Measurements from ENCODE around the gene MRPL10.

The MRPL10 gene

GRCh38 chr17:47831003-47831933 lies at the start of gene MRPL10, which contains the start of gene LRRC46:
TSS of gene MRPL10 (minus strand) at chr17:47831541. CDS start at chr17:47831511, 30 bp downstream.
TSS of gene LRRC46 (plus strand) at chr17:47831670. CDS start at chr17:47831990, 320 bp downstream.
- H3K4me3 ChIP-seq (ENCODE audit: low read depth, low read length) = peak within 1 kb of the TSS; percentile 97

DNA sequence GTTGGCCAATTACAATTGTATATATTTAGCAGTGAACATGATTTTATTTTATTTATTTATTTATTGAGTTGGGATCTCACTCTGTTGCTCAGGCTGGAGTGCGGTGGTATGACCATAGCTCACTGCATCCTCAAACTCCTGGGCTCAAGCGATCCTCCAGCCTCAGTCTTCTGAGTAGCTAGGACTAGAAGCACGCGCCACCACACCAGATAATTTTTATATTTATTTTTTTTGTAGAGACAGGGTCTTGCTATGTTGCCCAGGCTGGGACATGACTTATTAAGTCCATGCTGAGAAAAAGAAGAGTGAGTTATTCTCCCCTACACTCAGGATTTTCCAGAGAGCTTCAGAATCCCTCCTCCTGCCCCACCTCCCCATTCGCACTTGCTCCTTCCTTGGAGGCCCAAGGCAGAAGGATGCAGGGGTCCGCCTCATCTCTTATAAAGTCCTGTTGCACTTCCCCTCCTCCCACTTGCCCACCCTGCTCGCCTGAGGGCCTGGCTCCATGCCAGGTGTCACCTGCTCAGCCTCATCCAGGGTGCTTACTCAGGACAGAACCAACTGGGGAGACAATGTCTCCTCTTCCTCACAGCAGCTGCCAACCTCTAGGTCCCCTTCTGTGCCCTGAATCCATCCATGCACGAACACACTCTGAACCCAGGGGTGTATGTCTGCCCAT lies 48.6 kb upstream of the MRPL10 start:
- no peak overlapping the region for H3K4me3 ChIP-seq (ENCODE audit: low read depth, low read length)

- no peak overlapping the region for H3K4me3 ChIP-seq (ENCODE audit: low read depth, low read length)
Observed at GRCh38 chr17:47879028-47879585, 47.8 kb upstream of the MRPL10 start.

DNA sequence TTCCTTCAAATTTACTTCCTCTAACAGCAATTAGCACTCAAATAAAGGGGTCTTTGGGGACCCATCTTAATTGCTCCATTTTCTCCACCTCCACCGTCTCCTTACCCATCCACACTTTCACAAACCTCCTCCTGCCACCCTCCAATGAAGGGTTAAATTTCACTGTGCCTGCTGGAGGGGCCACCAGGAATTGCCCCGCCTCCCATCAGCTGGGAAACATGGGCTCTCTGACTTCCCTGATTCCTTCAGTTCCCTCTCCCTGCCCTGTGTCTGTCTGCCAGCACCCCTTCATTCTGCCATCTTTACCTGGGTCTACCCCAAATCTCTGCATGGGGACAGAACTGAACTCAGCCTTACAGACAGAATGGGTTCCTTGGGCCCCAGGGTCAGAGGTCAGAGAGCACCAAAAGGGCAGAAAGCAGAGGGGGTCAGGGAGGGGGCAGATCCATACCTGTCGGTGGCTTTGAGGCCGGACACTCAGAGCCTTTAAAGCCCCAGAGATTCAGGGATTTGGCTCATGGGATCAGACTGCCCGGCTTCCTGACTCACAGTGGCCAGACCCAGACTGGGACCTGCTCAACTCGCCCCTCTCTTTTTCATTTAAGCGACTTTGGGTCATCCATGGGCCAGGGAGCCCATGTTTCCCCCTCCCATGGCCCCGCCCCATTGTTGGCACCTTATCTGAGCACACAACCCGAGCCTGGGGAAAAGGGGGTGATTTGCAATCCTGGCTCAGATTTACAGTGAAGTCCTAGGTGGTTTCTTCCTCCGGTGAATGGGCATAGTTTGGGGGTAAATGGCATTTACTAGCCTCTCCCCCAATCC lies 47.1 kb upstream of the MRPL10 start:
- H3K4me3 ChIP-seq (ENCODE audit: low read depth, low read length) = no peak overlapping the region

GRCh38 chr17:47877368-47878034 lies 46.2 kb upstream of the MRPL10 start:
- H3K4me3 ChIP-seq (ENCODE audit: low read depth, low read length) = no peak overlapping the region

- H3K4me3 ChIP-seq (ENCODE audit: low read depth, low read length) = no peak overlapping the region
Observed at GRCh38 chr17:47875011-47875985, 44.0 kb upstream of the MRPL10 start.

DNA sequence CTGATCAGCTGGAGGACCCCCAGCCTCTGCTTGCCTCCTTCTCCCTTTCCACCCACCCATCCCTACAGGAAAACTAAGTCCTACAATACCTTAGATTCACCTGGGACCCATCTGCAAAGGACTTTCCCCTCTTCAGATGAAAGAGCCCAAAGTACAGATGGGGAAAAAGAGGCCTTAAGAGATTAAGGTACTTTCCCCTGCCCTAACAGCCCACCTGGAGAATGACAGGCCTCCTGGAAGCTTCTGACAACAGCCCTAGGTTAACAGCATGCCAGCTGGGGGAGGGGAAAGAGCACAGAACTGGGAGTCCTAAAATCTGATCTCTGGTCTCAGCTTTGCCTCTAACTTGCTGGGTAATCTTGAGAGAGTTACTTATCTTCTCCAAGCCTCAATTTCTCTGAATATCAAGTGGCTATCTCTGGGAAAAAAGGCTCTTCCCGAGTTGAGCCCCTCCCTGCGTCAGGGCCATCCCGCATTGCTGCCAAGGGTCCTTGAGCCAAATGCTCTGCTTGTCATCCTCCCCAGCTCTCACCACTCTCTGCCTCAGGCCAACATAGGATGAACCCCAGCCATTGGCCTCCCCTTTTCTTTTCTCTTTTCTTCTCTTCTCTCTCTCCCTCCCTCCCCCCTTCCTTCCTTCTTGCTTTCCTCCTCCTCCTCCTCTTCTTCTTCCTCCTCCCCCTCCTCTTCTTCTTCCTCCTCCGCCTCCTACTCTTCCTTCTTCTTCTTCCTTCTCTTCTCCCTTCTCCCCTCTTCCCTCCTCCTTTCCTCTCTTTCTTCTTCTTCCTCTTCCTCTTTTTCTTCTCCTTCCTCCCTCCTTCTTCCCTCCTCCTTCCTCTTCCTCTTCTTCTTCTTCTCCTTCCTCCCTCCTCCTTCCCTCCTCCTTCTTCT lies 42.1 kb upstream of the MRPL10 start:
- H3K4me3 ChIP-seq (ENCODE audit: low read depth, low read length) = no peak overlapping the region

DNA sequence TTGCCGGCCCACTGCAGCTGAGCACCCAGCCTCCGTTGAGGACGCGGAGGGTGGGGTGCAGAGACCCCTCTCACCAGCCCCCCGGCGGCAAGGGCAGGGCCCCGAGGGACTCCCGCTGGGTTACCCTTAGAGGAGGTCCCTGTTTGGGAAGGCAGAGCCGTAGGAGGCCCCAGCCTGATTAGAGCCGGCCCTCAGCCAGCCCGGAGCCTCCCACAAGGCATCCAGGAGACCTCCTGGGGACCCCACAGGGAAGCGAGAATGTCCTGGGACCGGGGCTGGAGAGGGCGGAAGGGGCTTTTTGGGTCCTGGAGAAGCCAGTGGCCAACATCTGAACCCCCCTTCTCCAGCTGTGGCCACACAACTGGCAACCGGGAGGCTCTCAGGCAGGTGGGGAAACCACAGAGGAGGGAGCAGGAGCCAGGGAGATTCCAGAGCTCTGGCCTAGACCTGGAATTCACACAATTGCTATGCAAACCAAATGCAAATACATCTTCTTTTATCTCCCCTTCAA lies 41.4 kb upstream of the MRPL10 start:
- H3K4me3 ChIP-seq (ENCODE audit: low read depth, low read length) = peak overlapping the region; percentile 17

DNA sequence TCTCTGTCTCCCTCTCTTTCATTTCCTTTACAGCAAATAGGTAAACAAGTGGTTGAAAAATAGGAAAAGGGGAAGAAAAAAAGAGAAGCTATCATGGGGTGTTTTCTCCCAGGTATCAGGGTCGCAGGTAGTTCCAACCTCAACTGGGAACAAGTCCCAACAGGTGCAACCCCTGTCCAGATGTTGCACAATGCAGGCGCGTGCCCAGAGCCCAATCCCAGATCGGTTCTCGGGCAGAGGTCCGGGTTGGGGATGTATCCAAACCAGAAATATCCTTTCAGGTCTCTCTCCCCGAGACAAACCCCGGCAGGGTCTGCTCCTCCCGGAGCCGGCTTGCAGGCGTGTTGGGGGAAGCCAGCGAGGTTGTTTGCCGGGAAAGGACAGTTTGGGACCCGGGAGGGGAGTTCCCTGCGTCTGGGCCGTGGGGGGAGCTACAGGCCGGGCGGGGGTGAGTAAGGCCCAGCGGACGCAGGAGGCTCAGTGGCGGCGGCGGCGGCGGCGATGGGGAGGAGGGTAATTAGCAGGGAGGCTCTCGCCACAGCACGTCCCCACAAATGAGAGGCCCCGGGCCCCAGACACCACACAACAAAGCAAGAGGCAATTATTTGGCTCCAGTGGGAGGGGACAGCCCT lies 40.8 kb upstream of the MRPL10 start:
- H3K4me3 ChIP-seq (ENCODE audit: low read depth, low read length) = peak overlapping the region; percentile 17

- H3K4me3 ChIP-seq (ENCODE audit: low read depth, low read length) = no peak overlapping the region
Observed at GRCh38 chr17:47871048-47871447, 39.7 kb upstream of the MRPL10 start.

GRCh38 chr17:47870056-47870455 lies 38.7 kb upstream of the MRPL10 start:
- no peak overlapping the region for H3K4me3 ChIP-seq (ENCODE audit: low read depth, low read length)

DNA sequence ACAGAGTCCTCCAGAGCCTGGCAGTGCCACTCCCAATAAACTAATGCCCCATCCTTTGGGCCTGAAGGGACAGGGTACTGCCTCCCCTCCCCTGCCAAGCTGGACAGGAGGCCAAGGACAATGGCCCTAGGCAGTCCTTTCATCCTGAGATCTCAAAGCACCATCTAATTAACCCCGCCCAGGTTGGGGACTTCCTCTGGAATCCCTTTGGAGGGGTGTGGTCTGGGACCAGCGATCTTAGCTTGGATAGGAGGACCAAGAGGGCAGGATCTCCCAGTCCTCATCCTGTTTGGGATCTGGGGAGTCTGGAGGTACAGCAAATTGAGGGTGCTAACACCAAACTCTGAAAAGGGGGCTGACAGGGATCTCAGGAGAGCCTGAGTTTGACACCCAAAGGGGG lies 37.8 kb upstream of the MRPL10 start:
- H3K4me3 ChIP-seq (ENCODE audit: low read depth, low read length) = no peak overlapping the region

- no peak overlapping the region for H3K4me3 ChIP-seq (ENCODE audit: low read depth, low read length)
Observed at GRCh38 chr17:47867813-47868533, 36.6 kb upstream of the MRPL10 start.

GRCh38 chr17:47866941-47867340 lies 35.6 kb upstream of the MRPL10 start:
- no peak overlapping the region for H3K4me3 ChIP-seq (ENCODE audit: low read depth, low read length)

DNA sequence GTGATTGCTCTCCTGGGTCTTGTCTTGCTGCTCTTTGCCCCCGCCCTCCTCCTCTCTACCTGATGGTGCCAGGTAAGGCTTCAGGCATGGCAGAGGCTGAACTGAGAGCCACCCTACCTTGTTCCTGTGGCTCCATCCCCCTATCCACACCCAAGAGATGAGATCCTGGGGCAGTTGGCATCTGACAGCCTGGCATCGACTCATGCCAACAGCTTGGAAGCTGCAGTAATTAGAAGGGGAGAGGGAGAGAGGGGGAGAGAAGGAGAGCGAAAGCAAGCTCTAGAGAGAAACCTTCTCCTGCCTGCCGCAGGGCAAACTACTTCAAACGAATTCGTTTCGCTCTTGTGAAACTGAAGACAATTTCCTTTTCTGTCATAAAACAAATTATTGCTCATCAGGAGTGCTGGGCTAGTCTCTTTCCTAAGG lies 33.5 kb upstream of the MRPL10 start:
- no peak overlapping the region for H3K4me3 ChIP-seq (ENCODE audit: low read depth, low read length)

- no peak overlapping the region for H3K4me3 ChIP-seq (ENCODE audit: low read depth, low read length)
Observed at GRCh38 chr17:47862621-47863440, 31.5 kb upstream of the MRPL10 start.
